Measurements from ENCODE around the gene MOV10L1.
"Not testable (repeated sequence)": the region's sequence is repeated elsewhere in the genome, so short reads cannot be mapped to it uniquely, and the experiment has no call there.

MOV10L1 gene

GRCh38 chr22:50143096-50143495 is 53.3 kb downstream of the MOV10L1 start:
- Mint-ChIP-seq H3K36me3 (ENCODE audit: low read depth) (no peaks in the 10 kb centered on the region), H3K9me3 (no peaks in the 10 kb centered on the region), H3K4me3 (no peak overlapping the region), H3K27ac (no peak overlapping the region), H3K27me3 (peaks cover 13% of the 10 kb centered on the region), H3K4me1 (ENCODE audit: low read depth) (no peaks in the 10 kb centered on the region)
- no peak for DNase-seq

- no peak for DNase-seq
- Mint-ChIP-seq H3K9me3 (no peaks in the 10 kb centered on the region), H3K27ac (no peak overlapping the region), H3K4me3 (no peak overlapping the region), H3K4me1 (ENCODE audit: low read depth) (peaks cover 3% of the 10 kb centered on the region), H3K27me3 (peaks cover 10% of the 10 kb centered on the region), H3K36me3 (ENCODE audit: low read depth) (no peaks in the 10 kb centered on the region)
Observed at GRCh38 chr22:50144005-50144614, 54.3 kb downstream of the MOV10L1 start.

- Mint-ChIP-seq H3K27ac (no peak overlapping the region), H3K4me3 (no peak overlapping the region), H3K27me3 (peaks cover 9% of the 10 kb centered on the region), H3K4me1 (ENCODE audit: low read depth) (peaks cover 3% of the 10 kb centered on the region), H3K36me3 (ENCODE audit: low read depth) (no peaks in the 10 kb centered on the region), H3K9me3 (no peaks in the 10 kb centered on the region)
- no peak for DNase-seq
Observed at GRCh38 chr22:50145721-50146438, 56.1 kb downstream of the MOV10L1 start.

GRCh38 chr22:50146439-50147238 is 56.8 kb downstream of the MOV10L1 start:
- Mint-ChIP-seq H3K4me1 (ENCODE audit: low read depth) (peaks cover 3% of the 10 kb centered on the region), H3K9me3 (no peaks in the 10 kb centered on the region), H3K4me3 (no peak overlapping the region), H3K27me3 (peaks cover 9% of the 10 kb centered on the region), H3K36me3 (ENCODE audit: low read depth) (no peaks in the 10 kb centered on the region), H3K27ac (no peak overlapping the region)
- DNase-seq = no peak

GRCh38 chr22:50147258-50148165 is 57.7 kb downstream of the MOV10L1 start:
- not testable (repeated sequence) for H3K36me3 Mint-ChIP-seq (ENCODE audit: low read depth); DNase-seq; H3K27ac Mint-ChIP-seq

GRCh38 chr22:50148166-50148500 is 58.3 kb downstream of the MOV10L1 start:
- Mint-ChIP-seq H3K36me3 (ENCODE audit: low read depth) (no peaks in the 10 kb centered on the region), H3K9me3 (no peaks in the 10 kb centered on the region), H3K4me3 (no peak overlapping the region), H3K27ac (no peak overlapping the region), H3K27me3 (peaks cover 5% of the 10 kb centered on the region), H3K4me1 (ENCODE audit: low read depth) (peaks cover 3% of the 10 kb centered on the region)
- DNase-seq = no peak

More at GRCh38 chr22:50147258-50148165, 57.7 kb downstream of the MOV10L1 start:
- H3K27me3 Mint-ChIP-seq; H3K9me3 Mint-ChIP-seq; H3K4me3 Mint-ChIP-seq; H3K4me1 Mint-ChIP-seq (ENCODE audit: low read depth): not testable (repeated sequence)

GRCh38 chr22:50148991-50149721 is 59.4 kb downstream of the MOV10L1 start:
- H3K4me1 Mint-ChIP-seq (ENCODE audit: low read depth) = peaks cover 3% of the 10 kb centered on the region
- no peak overlapping the region for H3K27ac Mint-ChIP-seq
- H3K36me3 Mint-ChIP-seq (ENCODE audit: low read depth) = no peaks in the 10 kb centered on the region
- DNase-seq = peak; percentile 83
- H3K4me3 Mint-ChIP-seq = no peak overlapping the region
- peaks cover 3% of the 10 kb centered on the region for H3K27me3 Mint-ChIP-seq
- no peaks in the 10 kb centered on the region for H3K9me3 Mint-ChIP-seq

GRCh38 chr22:50150161-50151129 is 60.6 kb downstream of the MOV10L1 start:
- no peak overlapping the region for H3K27ac Mint-ChIP-seq
- H3K4me3 Mint-ChIP-seq = no peak overlapping the region
- peaks cover 3% of the 10 kb centered on the region for H3K4me1 Mint-ChIP-seq (ENCODE audit: low read depth)
- H3K27me3 Mint-ChIP-seq = peaks cover 3% of the 10 kb centered on the region
- no peaks in the 10 kb centered on the region for H3K9me3 Mint-ChIP-seq
- DNase-seq = no peak
- no peaks in the 10 kb centered on the region for H3K36me3 Mint-ChIP-seq (ENCODE audit: low read depth)

- DNase-seq = no peak
- Mint-ChIP-seq H3K4me3 (no peak overlapping the region), H3K36me3 (ENCODE audit: low read depth) (no peaks in the 10 kb centered on the region), H3K9me3 (no peaks in the 10 kb centered on the region), H3K4me1 (ENCODE audit: low read depth) (peaks cover 3% of the 10 kb centered on the region), H3K27ac (no peak overlapping the region), H3K27me3 (peaks cover 3% of the 10 kb centered on the region)
Observed at GRCh38 chr22:50151571-50152537, 62.0 kb downstream of the MOV10L1 start.

- Mint-ChIP-seq H3K4me1 (ENCODE audit: low read depth) (peaks cover 3% of the 10 kb centered on the region), H3K27ac (no peak overlapping the region), H3K36me3 (ENCODE audit: low read depth) (no peaks in the 10 kb centered on the region), H3K9me3 (no peaks in the 10 kb centered on the region), H3K27me3 (peaks cover 3% of the 10 kb centered on the region), H3K4me3 (no peak overlapping the region)
- DNase-seq = no peak
Observed at GRCh38 chr22:50153056-50153755, 63.4 kb downstream of the MOV10L1 start.

GRCh38 chr22:50153756-50154140 is 63.9 kb downstream of the MOV10L1 start:
- no peak for DNase-seq
- no peaks in the 10 kb centered on the region for H3K9me3 Mint-ChIP-seq
- peaks cover 3% of the 10 kb centered on the region for H3K27me3 Mint-ChIP-seq
- no peaks in the 10 kb centered on the region for H3K36me3 Mint-ChIP-seq (ENCODE audit: low read depth)
- H3K4me3 Mint-ChIP-seq = no peak overlapping the region
- H3K27ac Mint-ChIP-seq = no peak overlapping the region
- peaks cover 3% of the 10 kb centered on the region for H3K4me1 Mint-ChIP-seq (ENCODE audit: low read depth)

Measured in activated T-cell treated with anti-CD3 and anti-CD28 coated beads, Interleukin-2, amount 50 U/mL, for 24 hours (primary cell).